Tibial artery (tissue), 4 donors: ENCODE data around the gene PPP2R2B.

ENCODE experiments used
- DNase-seq, 2 donors: peaks; one replicate each; pipeline ENCODE4 v3.0.0-alpha.2; 2019
- H3K27ac ChIP-seq, 2 donors: fragments of 200-600 bp; sonication (generic) in 1 of 2; 1 replicate in 1 of 2; 2 replicates in 1 of 2; pipeline ENCODE4 v1.5.1; 2018 to 2019; ENCODE audit warnings: mild to moderate bottlenecking in 1 of 2
- H3K27me3 ChIP-seq, 2 donors: fragments of 200-600 bp; sonication (generic) in 1 of 2; one replicate each; pipeline versions ENCODE4 v1.5.1 to v1.6.0; 2016 to 2019
- H3K36me3 ChIP-seq, 3 donors: fragments of 200-600 bp; sonication (generic) in 2 of 3; one replicate each; pipeline ENCODE4 v1.5.1; 2016 to 2019; ENCODE audit warnings: mild to moderate bottlenecking in 2 of 3
- H3K4me1 ChIP-seq, 4 donors: fragments of 200-600 bp; sonication (generic) in 2 of 4; 1 replicate in 3 of 4; 2 replicates in 1 of 4; pipeline ENCODE4 v1.5.1; 2016 to 2019
- H3K4me3 ChIP-seq, 2 donors: fragments of 200-600 bp; sonication (generic) in 1 of 2; 1 replicate in 1 of 2; 2 replicates in 1 of 2; pipeline ENCODE4 v1.5.1; 2018 to 2019; ENCODE audit warnings: mild to moderate bottlenecking in 2 of 2
- H3K9me3 ChIP-seq, 3 donors: fragments of 200-600 bp; sonication (generic) in 1 of 3; one replicate each; pipeline ENCODE4 v1.5.1; 2016 to 2019
- CTCF ChIP-seq, 2 experiments: fragments of 200-600 bp in 1 of 2; fragments of 450-650 bp in 1 of 2; IDR thresholded peaks; one replicate each; pipeline ENCODE4 v1.5.1; 2017 to 2019; ENCODE audit warnings: antibody characterized with exemption in 2 of 2, mild to moderate bottlenecking in 1 of 2, moderate library complexity in 1 of 2
- intact Hi-C: fragments of 100-400 bp; cut with DNase I; formaldehyde crosslinking; loops from one replicate; pipeline ENCODE4 v1.15.0; 2023; ENCODE audit warnings: low total_unique reads

Gene PPP2R2B

GRCh38 chr5:146799671-146800070 is 78.9 kb downstream of the PPP2R2B start:
- Histone ChIP-seq H3K4me3 (no peak overlapping the region), H3K36me3 (no peaks in the 10 kb centered on the region), H3K27me3 (no peaks in the 10 kb centered on the region), H3K9me3 (no peaks in the 10 kb centered on the region), H3K4me1 (peaks cover 0 to 68% (median 28%) of the 10 kb centered on the region in 4 donors), H3K27ac (no peak overlapping the region)
- no peak for TF ChIP-seq CTCF (IDR thresholded peaks at IDR 0.05)
- DNase-seq = no peak
- intact Hi-C loops = no loop called here

DNA sequence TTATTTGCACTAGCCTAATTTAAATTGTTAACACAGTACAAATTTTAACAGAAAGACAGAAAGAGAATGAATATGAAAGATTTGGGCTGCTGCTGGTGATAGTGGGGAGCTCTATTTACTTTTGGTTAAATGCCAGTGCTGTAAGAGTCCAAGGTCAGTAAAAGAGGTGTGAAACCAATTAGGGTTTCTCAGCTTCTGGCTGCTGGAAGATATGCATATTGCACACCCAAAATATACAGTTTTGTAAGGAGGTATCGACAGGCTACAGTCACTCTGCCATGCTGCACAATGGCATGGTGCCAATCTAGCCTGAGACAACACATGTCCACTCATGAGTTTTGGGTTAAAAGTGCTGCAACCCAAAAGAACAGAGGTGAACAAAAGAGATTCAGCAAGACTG is 79.3 kb downstream of the PPP2R2B start:
- H3K4me1 ChIP-seq = peaks cover 0 to 72% (median 30%) of the 10 kb centered on the region in 4 donors
- H3K27ac ChIP-seq = no peak overlapping the region
- no peaks in the 10 kb centered on the region for H3K36me3 ChIP-seq
- intact Hi-C loops = no loop called here
- H3K27me3 ChIP-seq = no peaks in the 10 kb centered on the region
- H3K9me3 ChIP-seq = no peaks in the 10 kb centered on the region
- no peak for DNase-seq
- TF ChIP-seq CTCF (IDR thresholded peaks at IDR 0.05) = no peak
- no peak overlapping the region for H3K4me3 ChIP-seq

DNA sequence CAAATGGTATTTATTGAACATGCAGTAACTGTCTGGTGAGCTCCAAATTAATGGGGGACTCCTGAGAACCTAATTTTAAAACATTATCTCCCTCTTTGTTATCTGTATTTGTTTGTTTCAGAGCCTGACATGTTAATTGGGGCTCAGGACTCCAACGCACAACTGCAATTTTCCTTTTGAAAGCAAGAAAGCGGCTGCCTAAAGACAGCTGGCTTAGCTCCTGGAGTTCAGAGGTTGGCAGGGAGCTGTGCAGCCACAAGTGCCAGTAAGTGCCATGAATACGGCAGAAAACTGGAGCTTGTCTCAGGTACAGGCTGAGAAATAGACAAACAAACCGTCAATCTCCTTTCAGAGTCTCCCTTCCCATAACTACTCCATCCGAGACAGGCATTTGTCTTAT is 80.9 kb downstream of the PPP2R2B start:
- H3K9me3 ChIP-seq = no peaks in the 10 kb centered on the region
- peaks cover 0 to 73% (median 32%) of the 10 kb centered on the region in 4 donors for H3K4me1 ChIP-seq
- H3K4me3 ChIP-seq = peak overlapping the region in 1 of 2 donors; percentile 4
- no peak for TF ChIP-seq CTCF (IDR thresholded peaks at IDR 0.05)
- intact Hi-C loops = no loop called here
- peak overlapping the region; percentile 60 to 69 for H3K27ac ChIP-seq
- H3K27me3 ChIP-seq = no peaks in the 10 kb centered on the region
- no peak for DNase-seq
- H3K36me3 ChIP-seq = no peaks in the 10 kb centered on the region

GRCh38 chr5:146796911-146797310 is 81.6 kb downstream of the PPP2R2B start:
- intact Hi-C loops = no loop called here
- no peak for DNase-seq
- no peak for TF ChIP-seq CTCF (IDR thresholded peaks at IDR 0.05)
- Histone ChIP-seq H3K4me3 (no peak overlapping the region), H3K9me3 (no peaks in the 10 kb centered on the region), H3K27ac (peak overlapping the region; percentile 60 to 69), H3K4me1 (peaks cover 0 to 69% (median 32%) of the 10 kb centered on the region in 4 donors), H3K36me3 (no peaks in the 10 kb centered on the region), H3K27me3 (no peaks in the 10 kb centered on the region)

DNA sequence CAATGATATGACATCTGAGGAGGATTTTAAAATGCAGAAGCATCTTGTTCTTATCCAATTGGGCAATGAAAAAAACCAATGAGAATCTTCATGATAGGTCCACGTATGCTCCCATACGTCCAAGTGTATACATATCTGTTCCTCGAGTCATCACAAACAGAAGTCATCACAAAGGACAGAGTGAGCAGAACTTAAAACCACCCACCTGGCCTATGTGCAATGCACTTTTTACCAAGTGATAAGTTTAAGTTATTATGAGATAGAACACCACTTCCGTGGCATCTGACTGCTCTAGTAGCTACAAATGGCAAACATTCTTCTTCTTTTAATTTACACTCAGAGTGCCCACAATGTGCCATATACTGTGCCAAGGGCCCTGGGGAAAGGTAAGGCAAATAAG is 82.4 kb downstream of the PPP2R2B start:
- Histone ChIP-seq H3K9me3 (no peaks in the 10 kb centered on the region), H3K4me3 (no peak overlapping the region), H3K27ac (peak overlapping the region; percentile 60 to 69), H3K36me3 (no peaks in the 10 kb centered on the region), H3K27me3 (no peaks in the 10 kb centered on the region), H3K4me1 (peaks cover 0 to 72% (median 32%) of the 10 kb centered on the region in 4 donors)
- no peak for TF ChIP-seq CTCF (IDR thresholded peaks at IDR 0.05)
- DNase-seq = no peak
- intact Hi-C loops = no loop called here
